ENCODE data around the gene CCDC157.

CCDC157 gene

DNA sequence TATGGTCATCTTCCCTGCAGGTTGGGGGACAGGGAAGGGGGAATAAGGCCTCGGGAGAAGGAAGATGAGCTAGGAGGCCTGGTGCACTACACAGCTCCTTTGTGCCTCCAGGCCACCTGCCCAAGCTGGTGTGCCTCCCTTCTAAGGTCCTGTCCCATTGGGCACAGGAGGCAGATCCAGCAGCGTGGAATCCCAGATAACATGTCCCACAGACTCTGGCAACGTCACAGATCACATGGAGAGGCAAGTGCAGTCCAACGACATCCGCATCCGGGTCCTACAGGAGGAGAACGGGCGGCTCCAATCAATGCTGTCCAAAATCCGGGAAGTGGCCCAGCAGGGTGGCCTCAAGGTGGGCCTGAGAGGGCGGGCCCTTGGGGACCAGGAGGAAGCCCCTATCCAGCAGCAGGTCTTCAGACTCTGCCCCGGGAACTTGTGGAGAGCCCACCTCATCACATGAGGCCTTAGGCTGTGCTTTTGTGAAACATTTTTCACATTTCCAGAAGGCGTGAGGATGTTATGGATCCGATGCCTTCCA, 18.6 kb downstream of the CCDC157 start:
- H3K27me3 ChIP-seq (ENCODE audit: insufficient read depth, poor library complexity, severe bottlenecking), result no peaks in the 10 kb centered on the region
- H3K27ac ChIP-seq (replicated peaks), result no peak overlapping the region
- TF ChIP-seq POLR2AphosphoS5 (IDR thresholded peaks at IDR 0.05; ENCODE audit: low read depth), result no peak
- no peak for TF ChIP-seq REST (IDR thresholded peaks at IDR 0.05; ENCODE audit: insufficient replicate concordance, low read depth)
- no peak for TF ChIP-seq SPI1 (IDR thresholded peaks at IDR 0.05; ENCODE audit: borderline replicate concordance, low read depth)
- TF ChIP-seq, protein P1, sequence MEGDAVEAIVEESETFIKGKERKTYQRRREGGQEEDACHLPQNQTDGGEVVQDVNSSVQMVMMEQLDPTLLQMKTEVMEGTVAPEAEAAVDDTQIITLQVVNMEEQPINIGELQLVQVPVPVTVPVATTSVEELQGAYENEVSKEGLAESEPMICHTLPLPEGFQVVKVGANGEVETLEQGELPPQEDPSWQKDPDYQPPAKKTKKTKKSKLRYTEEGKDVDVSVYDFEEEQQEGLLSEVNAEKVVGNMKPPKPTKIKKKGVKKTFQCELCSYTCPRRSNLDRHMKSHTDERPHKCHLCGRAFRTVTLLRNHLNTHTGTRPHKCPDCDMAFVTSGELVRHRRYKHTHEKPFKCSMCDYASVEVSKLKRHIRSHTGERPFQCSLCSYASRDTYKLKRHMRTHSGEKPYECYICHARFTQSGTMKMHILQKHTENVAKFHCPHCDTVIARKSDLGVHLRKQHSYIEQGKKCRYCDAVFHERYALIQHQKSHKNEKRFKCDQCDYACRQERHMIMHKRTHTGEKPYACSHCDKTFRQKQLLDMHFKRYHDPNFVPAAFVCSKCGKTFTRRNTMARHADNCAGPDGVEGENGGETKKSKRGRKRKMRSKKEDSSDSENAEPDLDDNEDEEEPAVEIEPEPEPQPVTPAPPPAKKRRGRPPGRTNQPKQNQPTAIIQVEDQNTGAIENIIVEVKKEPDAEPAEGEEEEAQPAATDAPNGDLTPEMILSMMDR (IDR thresholded peaks at IDR 0.05; ENCODE audit: insufficient read depth, low read length), result no peak
- no peak for TF ChIP-seq GABPA (IDR thresholded peaks at IDR 0.05; ENCODE audit: low read depth)
- H3K4me3 ChIP-seq (replicated peaks; ENCODE audit: insufficient read depth, low read length), result no peak overlapping the region
- no peak for DNase-seq (ENCODE audit: low read depth in 1 of 2, low spot score in 1 of 2)

GRCh38 chr22:30380011-30380410, 23.2 kb downstream of the CCDC157 start:
- H3K4me3 ChIP-seq (replicated peaks; ENCODE audit: insufficient read depth, low read length), result no peak overlapping the region
- no peak for DNase-seq (ENCODE audit: low read depth in 1 of 2, low spot score in 1 of 2)
- TF ChIP-seq POLR2AphosphoS5 (IDR thresholded peaks at IDR 0.05; ENCODE audit: low read depth), result no peak
- TF ChIP-seq REST (IDR thresholded peaks at IDR 0.05; ENCODE audit: insufficient replicate concordance, low read depth), result no peak
- TF ChIP-seq GABPA (IDR thresholded peaks at IDR 0.05; ENCODE audit: low read depth), result no peak
- TF ChIP-seq SPI1 (IDR thresholded peaks at IDR 0.05; ENCODE audit: borderline replicate concordance, low read depth), result no peak
- TF ChIP-seq, protein P1 (IDR thresholded peaks at IDR 0.05; ENCODE audit: insufficient read depth, low read length), result no peak
- H3K27ac ChIP-seq (replicated peaks), result no peak overlapping the region
- no peaks in the 10 kb centered on the region for H3K27me3 ChIP-seq (ENCODE audit: insufficient read depth, poor library complexity, severe bottlenecking)

DNA sequence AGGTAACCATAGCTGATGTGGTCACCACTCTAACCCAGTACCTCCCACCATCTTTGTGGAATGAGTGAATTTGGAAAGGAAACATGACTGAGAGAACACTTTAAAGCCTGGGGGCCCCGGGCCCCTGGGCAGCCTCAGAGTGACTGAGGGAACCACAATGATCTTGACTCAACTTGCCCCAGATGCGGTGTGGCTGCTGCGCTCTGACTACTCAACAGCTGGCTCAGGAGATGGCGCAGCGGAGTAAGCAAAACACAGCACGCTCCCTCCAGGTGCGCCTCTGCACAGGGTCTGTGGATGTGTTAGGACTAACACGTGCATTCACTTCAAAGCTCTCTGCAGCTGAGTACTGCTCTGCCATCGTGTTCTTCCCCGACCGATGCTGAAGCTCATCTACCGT, 24.5 kb downstream of the CCDC157 start:
- no peaks in the 10 kb centered on the region for H3K27me3 ChIP-seq (ENCODE audit: insufficient read depth, poor library complexity, severe bottlenecking)
- TF ChIP-seq REST (IDR thresholded peaks at IDR 0.05; ENCODE audit: insufficient replicate concordance, low read depth) (no peak), GABPA (IDR thresholded peaks at IDR 0.05; ENCODE audit: low read depth) (no peak)
- H3K4me3 ChIP-seq (replicated peaks; ENCODE audit: insufficient read depth, low read length), result no peak overlapping the region
- no peak overlapping the region for H3K27ac ChIP-seq (replicated peaks)
- DNase-seq (ENCODE audit: low read depth in 1 of 2, low spot score in 1 of 2), result no peak
